Left cardiac atrium (tissue), 4 donors: Measurements from ENCODE around the gene NKIRAS2. TPM values are rescaled to one million over a fixed set of nuclear protein-coding genes. Genes with fewer than 3 reads are reported as not detected.

Experiments used
- ATAC-seq, 2 donors: fragments of 200-7000 bp; cut with Tn5 transposase; one replicate each; pipeline ENCODE4 v1.9.1; 2020; ENCODE audit warnings: mild to moderate bottlenecking in 2 of 2, moderate library complexity in 2 of 2
- DNase-seq: peaks from one replicate; pipeline ENCODE4 v3.0.0-alpha.2; 2020
- intact Hi-C, 2 donors: fragments of 100-400 bp; cut with DNase I; formaldehyde crosslinking; loops; one replicate each; pipeline versions ENCODE4 v1.14.1 to v1.15.1; 2022 to 2023
- long read RNA-seq: library from polyadenylated mRNA; unstranded; transcript quantifications from one replicate; pipeline ENCODE4 v2.0.0, GENCODE V29; 2021
- total RNA-seq, 2 donors: library from RNA; stranded (reverse); fragmentation: NEBNext Ultra II Directional; extraction: Animal tissue kit (Norgen Biotek cat#: 25700); gene quantifications; one replicate each; pipeline ENCODE4 v1.2.1, GENCODE V29; 2021
- donor health status: DM: no; HTN: yes; CAD: no.
- donor health status: DM: no; HTN: yes; CAD: no; lungs with severe emphysema.
- donor health status: DM: yes; HTN: yes; CAD: no.
- donor health status: Dilated cardiomyopathy.

NKIRAS2 gene
- total RNA-seq: 10 to 100 TPM; 35.3 to 45.9 TPM
- long read RNA-seq, transcript NKIRAS2-206 (4 exons, 1,909 nt): major isoform, 59 of 69 reads
- long read RNA-seq, partial matches to known transcripts: 1 of 69 reads
- long read RNA-seq, other reads (novel, unspliced or antisense): 3 of 69 reads

DNA sequence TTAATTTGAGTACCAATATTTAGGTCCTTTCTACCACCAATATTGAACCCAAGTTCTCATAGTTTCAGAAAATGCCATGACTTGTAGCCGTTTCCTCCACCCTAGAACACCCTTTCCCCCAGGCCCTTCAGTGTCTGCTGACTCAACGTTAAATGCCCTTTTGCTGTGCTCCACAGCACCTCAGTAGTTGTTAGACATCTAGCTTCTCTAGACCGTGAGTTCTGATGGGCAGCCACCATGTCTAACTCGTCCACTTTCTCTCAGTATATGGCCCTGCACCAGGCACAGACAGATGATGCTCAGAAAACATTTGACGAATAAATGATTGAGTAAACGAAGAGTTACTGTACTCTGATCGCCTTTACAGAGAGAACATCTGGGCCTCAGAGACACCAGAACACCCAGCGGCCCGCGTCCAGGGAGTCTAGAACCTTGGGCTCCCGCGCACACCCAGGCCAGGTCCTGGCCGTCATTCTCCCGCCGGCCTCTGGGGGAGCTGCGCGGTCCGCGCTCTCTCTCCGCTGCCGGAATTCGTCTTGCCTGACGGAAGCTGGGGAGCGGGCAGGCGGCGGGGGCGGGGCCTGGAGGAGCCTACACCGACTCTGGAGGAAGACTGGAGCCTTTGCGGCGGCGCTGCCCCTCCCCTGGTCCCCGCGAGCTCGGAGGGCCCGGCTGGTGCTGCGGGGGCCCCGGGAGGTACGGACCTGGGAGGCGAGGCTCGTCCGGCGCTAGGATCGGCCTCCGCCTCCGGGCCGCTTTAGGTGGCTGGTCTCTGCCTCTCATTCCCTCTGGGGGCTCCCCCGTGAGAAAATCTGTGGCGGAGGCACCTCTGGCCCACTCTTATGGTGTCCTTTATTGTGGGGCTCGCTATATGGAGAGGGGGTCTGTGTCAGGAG lies at the start of gene NKIRAS2:
NKIRAS2 (plus strand) TSS at position 582 of the 896 bp plus-strand sequence. CDS start 1,488 bp downstream, outside the sequence.
- intact Hi-C loops: loop anchor here (5.0 to 10.0 kb wide), 2 partner anchors 52 to 55 kb away; partner anchors contain the start of gene CNP (in 2 of the 2)
- ATAC-seq (peak; percentile 78 to 80), DNase-seq (peak; percentile 96)

DNA sequence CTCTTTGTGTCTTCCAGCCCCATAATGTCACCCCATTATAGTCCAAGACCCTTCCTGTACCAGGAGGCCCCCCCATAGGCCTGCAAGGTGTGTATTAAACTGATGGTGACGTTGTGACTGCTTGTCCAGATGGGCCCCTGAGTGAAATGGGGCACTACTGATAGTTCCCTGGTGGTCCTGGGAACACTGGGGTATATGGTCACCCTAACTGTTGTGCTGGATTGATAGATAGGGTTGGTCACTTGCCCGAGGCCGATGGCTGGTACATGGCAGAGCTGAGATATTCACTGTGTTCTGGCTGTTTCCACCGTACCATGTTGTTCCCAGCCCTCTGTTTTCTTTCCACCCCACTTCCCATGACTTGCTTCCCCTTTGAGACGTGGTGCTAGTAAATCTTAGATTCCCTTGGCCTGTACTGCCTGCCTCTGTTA lies 49.0 kb upstream of the NKIRAS2 start:
- DNase-seq (no peak), ATAC-seq (no peak)
- intact Hi-C loops: no loop called here

DNA sequence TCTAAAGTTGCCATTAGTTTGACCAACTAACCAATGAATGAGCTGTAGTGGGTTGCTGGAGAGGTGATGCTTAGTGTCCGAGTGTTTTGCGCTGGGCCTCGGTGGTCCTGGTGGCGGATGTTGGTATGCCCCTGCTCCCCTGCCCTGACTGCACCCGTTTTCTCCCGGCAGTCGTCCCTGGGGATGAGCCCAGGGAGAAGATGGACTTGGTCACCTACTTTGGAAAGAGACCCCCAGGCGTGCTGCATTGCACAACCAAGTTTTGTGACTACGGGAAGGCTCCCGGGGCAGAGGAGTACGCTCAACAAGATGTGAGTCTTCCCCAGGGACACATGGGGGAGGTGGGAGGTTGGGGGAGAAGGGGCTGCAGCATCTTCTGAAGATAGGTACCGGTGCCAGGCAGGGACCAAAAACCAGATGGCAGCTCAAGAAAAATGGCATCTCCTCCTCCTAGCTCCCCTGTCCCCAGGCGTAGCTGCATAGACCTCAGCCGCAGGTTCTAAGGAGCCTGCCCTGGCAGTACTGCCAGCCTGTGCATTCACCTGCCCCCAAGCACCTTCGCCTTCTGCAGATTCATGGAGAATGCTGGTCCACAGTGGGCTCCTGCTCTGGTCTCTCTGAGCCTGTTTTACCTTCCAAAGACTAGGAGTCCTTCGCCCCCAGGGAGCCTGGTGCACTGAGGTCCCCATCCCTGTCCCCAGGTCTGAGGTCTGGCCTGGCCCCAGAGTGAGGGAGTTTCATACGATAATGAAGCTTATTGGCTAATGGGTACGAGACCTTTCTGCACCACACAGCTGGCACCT lies 48.0 kb upstream of the NKIRAS2 start:
- ATAC-seq (no peak), DNase-seq (no peak)
- intact Hi-C loops: no loop called here

DNA sequence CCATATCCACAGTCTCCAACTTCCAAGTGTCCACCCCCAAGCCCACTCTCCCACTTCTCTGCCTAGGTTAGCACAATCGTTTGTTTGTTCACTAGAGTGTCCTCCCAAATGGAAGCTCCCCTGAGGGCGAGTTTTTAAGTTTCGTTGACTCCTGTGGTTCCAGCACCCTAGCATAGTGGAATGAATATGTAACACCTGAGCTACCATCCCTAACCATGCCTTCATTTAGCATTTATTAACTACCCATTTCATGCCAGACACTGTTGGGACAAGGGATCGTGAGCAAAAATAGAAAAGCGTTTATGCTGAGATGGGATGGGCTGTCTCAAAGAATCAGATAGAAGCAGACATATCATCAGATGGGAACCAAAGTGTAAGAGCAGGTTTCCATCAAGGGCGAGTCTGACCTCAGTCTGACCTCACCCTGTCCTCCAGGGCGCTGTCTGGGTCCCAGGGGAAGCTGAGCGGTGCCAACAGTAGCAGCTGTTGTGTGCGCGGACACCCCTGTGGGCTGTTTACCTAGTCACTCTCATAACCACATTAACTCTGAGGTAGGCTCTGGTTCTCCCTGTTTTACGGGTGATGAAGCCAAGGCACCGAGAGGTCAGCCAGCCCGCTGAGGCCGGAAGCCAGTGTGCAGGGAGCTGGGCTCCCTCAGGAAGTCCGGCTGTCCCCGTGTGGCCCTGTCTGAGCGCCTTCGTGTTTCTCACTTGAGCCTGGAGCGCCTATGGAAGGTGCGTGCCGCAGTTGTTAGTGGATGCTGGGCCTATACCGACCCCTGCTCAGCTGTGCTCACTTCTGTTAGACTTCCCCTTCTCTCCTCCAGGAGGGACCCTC lies 47.1 kb upstream of the NKIRAS2 start:
- DNase-seq: peak; percentile 56
- peak; percentile 30 to 45 for ATAC-seq
- intact Hi-C loops: no loop called here

DNA sequence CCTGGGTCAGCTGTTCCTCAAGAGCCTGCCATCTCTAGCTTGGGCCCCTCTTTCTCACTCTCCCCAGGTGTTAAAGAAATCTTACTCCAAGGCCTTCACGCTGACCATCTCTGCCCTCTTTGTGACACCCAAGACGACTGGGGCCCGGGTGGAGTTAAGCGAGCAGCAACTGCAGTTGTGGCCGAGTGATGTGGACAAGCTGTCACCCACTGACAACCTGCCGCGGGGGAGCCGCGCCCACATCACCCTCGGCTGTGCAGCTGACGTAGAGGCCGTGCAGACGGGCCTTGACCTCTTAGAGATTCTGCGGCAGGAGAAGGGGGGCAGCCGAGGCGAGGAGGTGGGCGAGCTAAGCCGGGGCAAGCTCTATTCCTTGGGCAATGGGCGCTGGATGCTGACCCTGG lies 46.5 kb upstream of the NKIRAS2 start:
- ATAC-seq (peak in 1 of 2 donors; percentile 5), DNase-seq (peak; percentile 23)
- intact Hi-C loops: no loop called here

DNA sequence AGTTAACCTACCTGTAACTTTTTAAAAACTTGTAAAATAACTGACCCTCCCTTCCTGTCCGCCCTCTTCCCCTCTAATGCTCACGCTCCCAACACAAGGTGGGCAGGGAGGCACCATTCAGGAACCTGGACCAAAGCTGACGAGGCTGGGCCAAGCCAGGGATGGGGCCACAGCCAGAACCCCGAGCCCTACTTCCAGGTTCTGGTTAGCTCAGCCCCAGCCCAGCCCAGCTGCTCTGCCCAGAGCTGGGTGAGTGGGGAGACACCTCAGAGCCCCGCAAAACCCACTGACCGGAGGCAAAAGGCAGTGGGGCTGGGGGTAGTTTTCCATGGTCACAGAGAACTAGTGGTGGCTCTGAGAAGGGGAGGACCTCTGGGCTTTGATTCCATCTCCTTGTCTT lies 45.9 kb upstream of the NKIRAS2 start:
- intact Hi-C loops: no loop called here
- DNase-seq (no peak), ATAC-seq (no peak)

DNA sequence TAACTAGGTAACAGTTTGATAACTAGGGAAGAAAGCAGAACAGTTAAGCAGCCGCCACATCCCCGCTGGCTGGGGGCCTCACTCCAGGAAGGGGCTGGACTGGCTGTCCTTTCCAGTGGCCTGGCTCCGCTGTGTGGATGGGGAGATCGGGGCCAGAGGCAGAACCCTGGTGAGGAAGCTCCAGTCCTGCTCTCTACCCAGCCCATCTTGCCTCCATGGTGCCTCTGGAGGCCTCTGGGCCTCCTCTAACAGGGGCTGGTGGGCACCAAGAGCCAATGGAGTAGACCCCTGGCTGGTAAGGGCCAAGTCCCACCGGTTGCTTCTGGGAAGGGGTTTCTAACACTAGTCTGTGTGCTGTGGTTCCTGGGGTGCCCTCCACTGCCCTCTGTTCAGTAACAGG lies 45.2 kb upstream of the NKIRAS2 start:
- intact Hi-C loops: no loop called here
- ATAC-seq: no peak
- no peak for DNase-seq

DNA sequence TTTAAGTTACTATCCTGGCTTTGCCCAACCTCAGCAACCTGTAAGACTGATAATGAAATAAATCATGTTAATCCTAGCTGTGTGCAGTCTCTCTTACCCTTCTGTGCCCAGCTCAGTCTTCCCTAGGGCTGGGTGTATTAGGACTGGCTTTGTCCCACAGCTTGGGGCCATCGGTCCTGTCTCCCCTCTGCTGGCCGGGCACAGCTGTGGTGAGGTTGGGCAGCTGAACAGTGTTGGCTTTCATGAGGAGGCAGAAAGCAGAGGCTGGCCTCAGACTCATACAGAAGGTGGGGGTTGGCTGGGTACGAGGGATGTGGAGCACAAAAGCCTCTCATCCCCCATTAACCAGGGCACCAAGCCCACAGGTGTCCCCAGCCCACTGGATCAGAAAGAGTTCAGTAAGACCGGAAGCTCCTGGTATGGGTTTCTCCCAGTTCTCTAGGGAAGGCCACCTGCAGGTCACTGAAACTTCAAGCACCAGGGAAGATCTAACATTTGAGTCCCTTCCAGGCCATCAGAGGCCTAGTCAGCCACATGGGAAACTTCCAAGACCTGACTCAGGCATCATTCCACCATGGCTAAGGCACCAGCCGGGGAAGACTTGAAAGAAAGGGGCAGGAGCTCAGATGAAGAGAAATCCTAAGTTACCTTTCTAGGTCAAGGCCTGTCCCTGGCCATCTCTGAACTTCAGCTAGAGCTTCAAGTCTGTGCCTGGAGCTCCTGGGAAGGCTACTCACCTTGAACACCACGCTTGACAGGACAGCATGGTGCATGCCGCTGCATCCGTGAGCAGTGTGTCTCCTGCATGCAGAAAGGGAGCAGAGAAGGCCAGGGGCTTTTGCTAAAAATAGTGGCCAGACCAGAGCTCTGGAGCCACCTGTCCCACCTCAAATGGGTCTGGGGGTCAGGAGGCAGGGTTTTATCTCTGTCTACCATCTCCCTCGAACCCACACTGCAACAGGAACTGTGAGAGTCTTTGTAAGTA lies 44.5 kb upstream of the NKIRAS2 start:
- DNase-seq (no peak), ATAC-seq (no peak)
- intact Hi-C loops: no loop called here

DNA sequence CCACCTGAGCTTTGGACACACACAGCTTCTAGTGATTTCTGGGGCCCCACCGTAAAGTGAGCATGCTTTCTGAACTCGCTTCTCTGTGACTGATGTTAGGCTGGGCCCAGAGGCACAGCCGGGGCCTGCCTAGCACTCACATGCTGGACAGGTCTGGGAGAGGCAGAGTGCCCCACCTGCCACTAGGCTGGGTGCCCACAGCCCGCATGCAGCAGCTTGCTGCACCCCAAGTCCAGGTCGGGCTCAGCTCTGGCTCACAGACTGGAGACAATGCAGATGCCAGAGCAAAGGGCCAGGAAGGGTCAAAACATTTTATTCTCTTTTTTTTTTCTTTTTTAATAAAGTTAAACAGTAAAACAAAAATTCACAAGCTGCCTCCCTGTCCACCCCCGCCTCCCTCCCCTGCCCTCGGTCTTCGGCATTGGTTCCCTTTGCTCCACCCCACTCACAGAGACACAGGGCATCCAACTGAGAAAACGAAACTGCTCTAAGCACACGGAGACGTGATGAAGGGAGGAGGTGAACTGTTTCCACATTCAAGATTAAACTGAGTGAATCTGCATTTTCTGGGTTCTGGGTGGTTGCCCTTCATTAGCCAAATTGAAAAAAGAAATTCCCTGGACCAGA lies 43.6 kb upstream of the NKIRAS2 start:
- ATAC-seq (peak in 1 of 2 donors; percentile 66), DNase-seq (no peak)
- intact Hi-C loops: no loop called here

DNA sequence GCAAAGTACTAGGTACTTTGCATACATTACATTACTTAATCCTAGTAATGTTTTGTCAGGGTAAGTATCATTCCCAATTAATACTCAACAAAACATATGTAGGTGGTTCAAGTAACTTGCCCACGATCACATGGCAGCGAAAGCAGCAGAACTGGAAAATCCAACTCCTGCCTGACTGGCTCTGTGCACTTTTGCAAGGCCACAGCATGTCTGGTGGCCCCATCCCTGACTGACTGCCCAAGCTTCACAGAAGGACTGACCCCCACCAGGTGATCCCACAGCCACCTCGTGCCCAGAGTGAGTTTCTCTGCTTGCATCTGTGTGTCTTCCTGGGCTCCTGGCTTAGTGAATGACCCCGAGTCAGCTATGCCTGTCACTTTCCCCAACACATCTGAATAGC lies 41.9 kb upstream of the NKIRAS2 start:
- intact Hi-C loops: no loop called here
- ATAC-seq (no peak), DNase-seq (no peak)

DNA sequence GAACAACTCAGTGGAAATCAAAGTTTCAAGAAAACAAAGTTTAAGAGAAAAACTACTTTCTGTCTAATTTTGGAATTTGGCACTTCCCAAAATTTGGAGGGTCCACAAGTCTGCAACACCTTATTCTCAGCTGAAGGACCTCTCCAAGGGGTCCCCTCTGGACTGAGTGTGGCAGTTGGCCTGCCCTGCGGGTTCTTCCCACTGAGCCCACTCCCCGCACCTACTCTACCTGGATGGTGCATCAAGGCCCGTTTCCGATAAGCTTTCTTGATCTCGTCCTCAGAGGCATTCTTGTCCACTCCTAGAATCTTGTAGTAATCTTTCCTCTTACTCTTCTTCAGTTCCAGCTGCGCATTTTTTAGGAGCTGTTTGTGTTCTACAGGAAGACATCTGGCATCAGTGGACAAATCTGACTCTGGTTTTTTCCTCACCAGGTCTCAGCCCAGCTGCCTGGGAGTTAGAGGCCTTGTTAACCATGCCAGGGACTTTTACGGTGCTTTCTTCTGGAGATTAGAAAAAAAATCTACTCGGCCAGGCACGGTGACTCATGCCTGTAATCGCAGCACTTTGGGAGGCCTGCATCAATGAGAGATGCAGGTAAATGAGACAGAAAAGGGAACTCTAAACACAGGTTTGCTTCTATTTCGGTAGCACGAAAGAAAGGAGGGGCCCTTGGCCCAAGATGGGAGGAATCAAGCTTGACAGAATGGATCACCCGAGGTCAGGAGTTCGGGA lies 37.7 kb upstream of the NKIRAS2 start:
- intact Hi-C loops: no loop called here
- ATAC-seq (no peak), DNase-seq (no peak)

DNA sequence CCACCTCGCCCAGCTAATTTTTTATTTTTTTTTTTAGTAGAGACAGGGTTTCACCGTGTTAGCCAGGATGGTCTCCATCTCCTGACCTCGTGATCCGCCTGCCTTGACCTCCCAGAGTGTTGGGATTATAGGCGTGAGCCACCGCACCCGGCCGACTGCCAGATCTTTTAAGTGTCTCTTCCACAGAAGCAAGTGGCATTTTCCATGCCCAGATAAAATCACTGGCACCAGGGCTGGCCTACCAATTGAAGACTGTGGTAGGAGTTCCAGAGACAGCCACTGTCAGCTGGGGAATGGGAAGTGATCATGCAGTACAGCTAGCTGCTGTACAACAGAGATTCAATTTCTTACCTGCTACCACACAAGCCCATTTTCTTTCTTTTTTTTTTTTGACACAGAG lies 35.4 kb upstream of the NKIRAS2 start:
- intact Hi-C loops: no loop called here
- ATAC-seq (peak; percentile 53 to 69), DNase-seq (no peak)

DNA sequence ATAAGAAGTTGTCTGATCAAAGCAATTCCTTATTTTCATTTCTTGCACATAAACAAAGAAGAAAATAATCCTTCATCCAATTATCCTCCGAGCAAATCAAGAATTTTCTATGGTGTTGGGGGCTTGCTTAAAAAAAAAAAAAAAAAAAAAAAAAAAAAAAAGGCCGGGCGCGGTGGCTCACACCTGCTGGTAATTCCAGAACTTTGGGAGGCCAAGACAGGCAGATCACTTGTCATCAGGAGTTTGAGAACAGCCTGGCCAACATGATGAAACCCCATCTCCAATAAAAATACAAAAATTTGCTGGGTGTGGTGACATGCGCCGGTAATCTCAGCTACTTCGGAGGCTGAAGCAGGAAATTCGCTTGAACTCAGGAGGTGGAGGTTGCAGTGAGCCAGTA lies 34.0 kb upstream of the NKIRAS2 start:
- ATAC-seq (no peak), DNase-seq (no peak)
- intact Hi-C loops: no loop called here

DNA sequence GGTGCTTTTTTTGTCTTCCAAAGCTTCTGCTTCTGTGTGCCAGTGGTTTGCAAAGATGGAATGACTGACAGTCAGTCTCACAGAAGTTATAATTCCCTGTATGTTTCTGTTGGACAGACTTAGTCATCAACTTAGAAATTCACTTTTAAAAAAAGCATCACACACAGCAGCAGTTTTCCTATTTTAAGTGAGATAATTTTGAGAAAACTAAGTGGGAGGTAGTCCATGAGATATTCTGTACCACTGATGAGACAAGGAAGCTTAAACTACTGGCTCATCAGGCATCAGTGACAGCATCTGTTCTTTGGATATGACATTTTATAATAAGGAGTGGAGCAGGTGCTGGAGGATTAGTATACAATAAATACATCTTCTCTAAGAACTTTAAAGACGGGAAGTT lies 33.3 kb upstream of the NKIRAS2 start:
- ATAC-seq (no peak), DNase-seq (no peak)
- intact Hi-C loops: no loop called here

DNA sequence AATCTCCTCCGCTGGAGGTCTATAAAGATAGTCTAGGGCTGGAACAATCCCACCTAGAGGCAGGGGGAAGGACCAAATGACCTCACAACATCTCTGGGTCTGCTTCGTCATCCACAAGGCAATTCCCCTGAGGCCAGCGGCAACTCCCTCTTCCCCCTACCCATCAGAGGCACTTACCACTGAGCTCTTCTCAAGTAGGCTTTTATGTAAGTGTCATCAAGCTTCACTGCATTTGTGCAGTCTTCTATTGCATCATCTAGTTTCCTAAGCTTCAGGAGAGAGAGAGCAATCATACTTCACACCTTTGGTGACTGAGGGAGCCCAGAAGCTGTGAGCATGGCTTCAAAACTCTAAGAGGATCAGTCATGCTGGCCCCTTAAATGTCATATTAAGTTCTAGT lies 32.2 kb upstream of the NKIRAS2 start:
- DNase-seq (no peak), ATAC-seq (no peak)
- intact Hi-C loops: no loop called here

DNA sequence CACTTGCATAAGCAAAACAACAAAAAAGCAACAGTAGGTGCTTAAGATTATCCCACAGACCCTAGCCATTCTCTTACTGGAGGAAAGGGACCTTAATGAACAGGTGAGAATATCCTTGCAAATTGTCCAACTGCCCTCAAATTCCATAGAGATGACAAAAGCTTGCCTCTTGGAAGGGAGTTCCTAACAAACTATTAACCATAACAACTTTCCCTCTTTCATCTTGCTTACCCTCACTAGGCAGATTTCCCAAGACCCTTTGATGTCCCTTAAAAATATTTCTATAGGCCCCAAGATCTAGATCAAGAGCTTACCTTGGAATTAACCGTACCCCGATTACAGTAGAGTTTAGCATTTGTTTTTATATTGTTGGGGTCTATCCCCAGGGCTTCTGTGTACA lies 31.5 kb upstream of the NKIRAS2 start:
- DNase-seq (no peak), ATAC-seq (no peak)
- intact Hi-C loops: no loop called here
